ENCODE results near the gene PDE4B. TPM values are rescaled to one million over a fixed set of nuclear protein-coding genes. Genes with fewer than 3 reads are reported as not detected.
A peak's percentile ranks its signal among the peaks of the same experiment; 100 is the strongest.

The PDE4B gene
- total RNA-seq, 2 experiments from 2014 or later = 26.5 to 27.7 TPM

GRCh38 chr1:66182551-66183178 is 390.0 kb downstream of the PDE4B start:
- DNase-seq = peak; percentile 45
- H3K36me3 Mint-ChIP-seq (ENCODE audit: low read depth) = no peaks in the 10 kb centered on the region
- peak overlapping the region; percentile 67 for H3K27ac Mint-ChIP-seq
- peak overlapping the region; percentile 18 for H3K4me3 Mint-ChIP-seq
- no peaks in the 10 kb centered on the region for H3K27me3 Mint-ChIP-seq
- peaks cover 4% of the 10 kb centered on the region for H3K9me3 Mint-ChIP-seq
- peaks cover 30% of the 10 kb centered on the region for H3K4me1 Mint-ChIP-seq
- POLR2A ChIA-PET = no interaction called here
- CTCF ChIA-PET = interaction anchor here (0.6 to 1.7 kb wide), 2 partner anchors 13 to 1362 kb away, joined by 3 read pairs; no protein-coding TSS in a partner anchor

DNA sequence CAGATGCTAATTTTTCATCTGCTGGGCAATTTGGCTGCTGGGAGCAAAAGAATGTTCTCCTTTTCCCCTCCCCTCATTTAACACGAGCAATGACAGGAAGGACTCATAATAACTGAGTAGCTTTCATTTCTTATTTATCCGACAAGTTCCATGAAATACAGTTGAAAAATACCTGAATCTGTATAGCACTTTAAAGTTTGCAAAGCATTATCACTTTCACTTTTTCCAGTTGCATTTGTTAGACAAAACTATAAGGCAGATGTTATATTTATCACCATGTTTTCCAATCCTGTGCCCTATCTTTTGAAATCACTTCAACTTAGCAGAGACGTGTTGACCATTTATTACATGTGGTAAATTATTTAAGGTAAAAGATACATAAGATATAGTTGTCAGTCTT is 390.7 kb downstream of the PDE4B start:
- Mint-ChIP-seq H3K4me1 (peaks cover 30% of the 10 kb centered on the region), H3K36me3 (ENCODE audit: low read depth) (no peaks in the 10 kb centered on the region), H3K27me3 (no peaks in the 10 kb centered on the region), H3K27ac (peak overlapping the region; percentile 67), H3K9me3 (peaks cover 4% of the 10 kb centered on the region), H3K4me3 (no peak overlapping the region)
- ChIA-PET CTCF (interaction anchor here (1.7 kb wide), 1 partner anchor 14 kb away, joined by 3 read pairs; no protein-coding TSS in a partner anchor), POLR2A (no interaction called here)
- no peak for DNase-seq

DNA sequence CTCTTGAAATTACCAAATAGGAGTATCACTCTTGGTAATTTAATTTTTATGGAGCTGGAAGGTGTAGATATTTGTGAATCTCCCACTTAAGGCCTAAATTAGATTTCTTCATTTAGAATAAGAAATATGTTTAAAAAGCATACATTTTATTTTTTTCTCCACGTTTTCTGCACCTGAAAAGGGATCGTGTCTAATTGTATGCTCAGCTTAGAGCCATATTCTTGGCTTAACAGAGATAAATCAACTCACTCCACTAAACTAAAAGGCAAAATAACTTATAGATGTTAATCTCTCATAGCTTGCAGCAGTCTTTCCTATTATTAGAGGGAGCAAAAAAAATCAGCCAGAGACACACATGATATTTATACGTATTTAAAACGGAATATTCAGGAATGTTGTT is 404.4 kb downstream of the PDE4B start:
- Mint-ChIP-seq H3K27me3 (no peaks in the 10 kb centered on the region), H3K9me3 (no peaks in the 10 kb centered on the region), H3K27ac (no peak overlapping the region), H3K36me3 (ENCODE audit: low read depth) (no peaks in the 10 kb centered on the region), H3K4me3 (no peak overlapping the region), H3K4me1 (no peaks in the 10 kb centered on the region)
- CTCF ChIA-PET = no interaction called here
- POLR2A ChIA-PET = no interaction called here
- no peak for DNase-seq

DNA sequence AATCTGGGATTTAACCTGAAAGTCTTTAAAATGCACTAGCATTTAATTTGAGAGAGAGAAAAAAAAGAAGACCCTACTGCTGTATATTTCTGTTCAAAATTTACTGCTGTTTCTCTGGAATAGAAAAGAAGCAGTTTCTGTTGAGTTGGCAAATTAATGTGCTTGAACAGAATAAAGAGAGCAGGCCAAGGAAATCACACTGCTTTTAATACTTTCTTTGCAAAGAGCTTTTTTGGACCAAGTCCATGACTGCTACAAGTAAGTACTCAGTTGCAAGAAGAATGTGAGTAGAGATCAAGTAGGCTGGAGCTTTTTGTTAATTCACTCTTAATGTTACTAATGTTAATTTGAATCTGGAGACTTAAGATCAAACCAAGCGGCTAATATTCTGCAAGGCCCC is 405.1 kb downstream of the PDE4B start:
- Mint-ChIP-seq H3K9me3 (no peaks in the 10 kb centered on the region), H3K27ac (no peak overlapping the region), H3K4me3 (no peak overlapping the region), H3K27me3 (no peaks in the 10 kb centered on the region), H3K36me3 (ENCODE audit: low read depth) (no peaks in the 10 kb centered on the region), H3K4me1 (no peaks in the 10 kb centered on the region)
- ChIA-PET CTCF (no interaction called here), POLR2A (no interaction called here)
- no peak for DNase-seq

DNA sequence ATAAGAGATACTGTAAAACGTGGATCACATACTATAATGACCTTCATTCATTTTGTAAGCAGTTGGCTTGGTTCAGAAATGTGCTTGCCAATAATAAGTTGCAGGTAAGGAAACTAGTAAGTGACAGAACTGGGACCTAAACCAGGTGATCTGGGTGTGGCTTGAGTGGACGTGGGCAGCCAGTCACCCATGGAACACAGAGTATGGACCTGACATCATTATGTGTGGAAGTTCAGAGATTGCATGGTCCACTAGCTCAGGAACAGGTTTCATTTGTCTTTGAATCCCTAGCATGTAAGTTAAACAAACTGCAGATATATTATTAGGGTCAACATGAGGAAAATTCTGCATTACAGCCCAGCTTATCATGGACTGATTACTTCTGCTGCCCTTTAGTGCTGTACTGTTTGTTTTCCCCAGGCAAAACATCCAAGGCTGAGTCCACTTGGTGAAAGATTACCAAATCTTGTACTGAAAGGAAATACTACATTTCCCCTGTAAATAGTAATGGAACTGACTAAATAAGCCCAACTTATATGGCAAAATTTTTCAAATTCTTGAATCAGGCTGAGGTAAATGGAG is 414.0 kb downstream of the PDE4B start:
- H3K9me3 Mint-ChIP-seq = peaks cover 9% of the 10 kb centered on the region
- no peak overlapping the region for H3K27ac Mint-ChIP-seq
- DNase-seq = no peak
- peaks cover 6% of the 10 kb centered on the region for H3K27me3 Mint-ChIP-seq
- peaks cover 4% of the 10 kb centered on the region for H3K36me3 Mint-ChIP-seq (ENCODE audit: low read depth)
- peaks cover 7% of the 10 kb centered on the region for H3K4me1 Mint-ChIP-seq
- ChIA-PET CTCF (interaction anchor here (0.8 to 1.2 kb wide), 2 partner anchors 9 to 17 kb away, joined by 3 read pairs; no protein-coding TSS in a partner anchor), POLR2A (interaction anchor here (0.7 kb wide), 1 partner anchor 18 kb away, joined by 4 read pairs; no protein-coding TSS in a partner anchor)
- H3K4me3 Mint-ChIP-seq = no peak overlapping the region

DNA sequence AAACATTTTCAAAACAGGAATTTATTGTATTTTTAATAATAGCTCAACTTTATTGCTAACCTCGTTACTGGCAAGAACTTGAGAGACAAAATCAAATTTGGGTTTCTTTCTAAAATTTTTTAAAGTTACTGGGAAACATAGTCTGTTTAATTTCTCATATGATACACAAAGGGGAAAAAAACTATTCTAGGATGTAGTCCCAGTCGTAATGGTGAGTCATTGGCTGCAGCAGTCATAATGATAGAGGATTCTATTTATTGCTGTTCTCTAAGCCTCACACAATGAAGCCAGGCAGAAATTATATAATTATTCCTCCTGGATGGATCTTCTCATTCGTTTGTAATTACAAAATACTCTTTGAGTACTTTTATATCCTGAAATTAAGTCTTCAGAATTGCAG is 414.8 kb downstream of the PDE4B start:
- Mint-ChIP-seq H3K4me3 (no peak overlapping the region), H3K27me3 (peaks cover 6% of the 10 kb centered on the region), H3K4me1 (peaks cover 7% of the 10 kb centered on the region), H3K9me3 (peaks cover 9% of the 10 kb centered on the region), H3K27ac (no peak overlapping the region), H3K36me3 (ENCODE audit: low read depth) (peaks cover 4% of the 10 kb centered on the region)
- ChIA-PET POLR2A (no interaction called here), CTCF (no interaction called here)
- no peak for DNase-seq

GRCh38 chr1:66208632-66209031 is 415.9 kb downstream of the PDE4B start:
- DNase-seq = no peak
- H3K27ac Mint-ChIP-seq = no peak overlapping the region
- CTCF ChIA-PET = interaction anchor here (1.0 to 1.3 kb wide), 2 partner anchors 26 to 298 kb away, joined by 3 read pairs; no protein-coding TSS in a partner anchor
- H3K9me3 Mint-ChIP-seq = peaks cover 6% of the 10 kb centered on the region
- POLR2A ChIA-PET = no interaction called here
- H3K4me3 Mint-ChIP-seq = no peak overlapping the region
- peaks cover 2% of the 10 kb centered on the region for H3K27me3 Mint-ChIP-seq
- H3K36me3 Mint-ChIP-seq (ENCODE audit: low read depth) = peaks cover 4% of the 10 kb centered on the region
- H3K4me1 Mint-ChIP-seq = peaks cover 7% of the 10 kb centered on the region

DNA sequence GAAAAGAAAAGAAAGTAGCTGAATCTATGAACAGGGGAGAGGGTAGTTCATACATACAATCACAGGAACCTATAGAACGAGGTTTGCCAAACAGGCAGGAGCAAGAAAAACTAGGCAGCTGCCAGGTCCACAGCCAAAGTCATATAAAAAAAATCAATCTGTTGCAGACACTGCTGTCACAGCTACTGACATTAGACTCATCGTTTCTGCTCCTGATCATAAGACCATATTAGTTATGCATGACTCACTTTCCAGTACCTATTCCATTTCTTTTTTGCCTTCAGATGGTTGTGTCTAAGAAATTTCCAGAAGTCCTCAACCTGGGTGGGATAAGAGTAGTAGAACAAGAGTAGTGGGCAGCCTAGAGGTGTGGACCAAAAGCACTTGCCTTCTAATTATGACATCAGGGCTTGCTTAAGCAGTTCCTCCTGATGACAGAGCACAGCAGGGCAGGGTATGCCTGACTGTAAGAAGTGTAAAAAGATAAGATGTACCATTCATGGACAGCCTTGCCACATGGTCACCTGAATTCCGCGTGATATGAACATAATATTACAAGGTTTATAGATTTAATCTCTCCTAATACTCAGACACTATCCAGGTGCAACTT is 418.0 kb downstream of the PDE4B start:
- CTCF ChIA-PET = interaction anchor here (0.7 kb wide), 1 partner anchor 191 kb away, joined by 3 read pairs; no protein-coding TSS in a partner anchor
- peaks cover 11% of the 10 kb centered on the region for H3K4me1 Mint-ChIP-seq

DNA sequence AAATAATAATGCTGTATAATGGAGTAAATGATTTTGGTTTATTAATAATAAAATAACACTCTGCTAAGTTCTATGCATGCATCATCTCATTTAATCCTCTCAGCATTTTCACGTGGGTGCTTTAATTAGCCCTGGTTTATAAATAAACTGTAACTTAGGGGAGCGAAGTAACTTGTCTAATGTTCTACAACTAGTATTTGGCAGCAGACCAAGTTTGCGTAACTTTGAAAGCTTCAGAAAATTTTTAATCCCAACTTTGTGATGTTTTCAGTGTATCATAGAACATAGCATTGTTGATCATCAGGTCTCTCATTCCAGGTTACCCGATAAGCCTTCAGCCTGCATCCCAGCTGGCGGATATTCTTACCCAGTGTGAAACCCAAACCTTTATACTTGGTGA is 418.8 kb downstream of the PDE4B start:
- ChIA-PET CTCF (no interaction called here), POLR2A (no interaction called here)
- no peaks in the 10 kb centered on the region for H3K36me3 Mint-ChIP-seq (ENCODE audit: low read depth)
- no peak overlapping the region for H3K27ac Mint-ChIP-seq
- peaks cover 11% of the 10 kb centered on the region for H3K4me1 Mint-ChIP-seq
- H3K27me3 Mint-ChIP-seq = peaks cover 2% of the 10 kb centered on the region
- peaks cover 3% of the 10 kb centered on the region for H3K9me3 Mint-ChIP-seq
- no peak overlapping the region for H3K4me3 Mint-ChIP-seq
- DNase-seq = no peak

More for the DNA sequence above, 418.0 kb downstream of the PDE4B start:
- no peaks in the 10 kb centered on the region for H3K36me3 Mint-ChIP-seq (ENCODE audit: low read depth)
- DNase-seq = no peak
- POLR2A ChIA-PET = no interaction called here
- peaks cover 2% of the 10 kb centered on the region for H3K9me3 Mint-ChIP-seq
- peaks cover 2% of the 10 kb centered on the region for H3K27me3 Mint-ChIP-seq
- H3K27ac Mint-ChIP-seq = no peak overlapping the region
- H3K4me3 Mint-ChIP-seq = no peak overlapping the region

DNA sequence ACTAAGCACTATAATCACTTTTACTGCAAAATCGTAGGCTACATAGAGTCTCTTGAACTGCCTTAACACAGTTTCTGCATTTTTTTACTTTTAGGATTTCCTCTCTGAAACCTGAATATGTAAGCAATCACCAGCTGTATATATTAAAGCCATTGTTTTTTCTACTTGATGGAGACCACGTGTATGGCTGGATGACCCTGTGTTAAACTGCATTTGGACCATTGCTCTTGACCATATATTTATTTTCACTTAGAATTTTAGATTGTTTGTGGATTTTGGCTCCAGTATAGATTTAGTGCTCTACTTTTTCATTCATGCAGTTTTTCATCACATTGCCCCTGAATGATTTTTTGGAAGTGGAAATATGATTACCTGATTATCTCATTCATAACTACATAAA is 420.8 kb downstream of the PDE4B start:
- Mint-ChIP-seq H3K9me3 (peaks cover 3% of the 10 kb centered on the region), H3K27me3 (peaks cover 2% of the 10 kb centered on the region), H3K4me3 (no peak overlapping the region), H3K36me3 (ENCODE audit: low read depth) (no peaks in the 10 kb centered on the region), H3K4me1 (peaks cover 11% of the 10 kb centered on the region), H3K27ac (no peak overlapping the region)
- CTCF ChIA-PET = no interaction called here
- DNase-seq = no peak
- POLR2A ChIA-PET = no interaction called here

- peaks cover 3% of the 10 kb centered on the region for H3K9me3 Mint-ChIP-seq
- POLR2A ChIA-PET = no interaction called here
- H3K4me1 Mint-ChIP-seq = peaks cover 11% of the 10 kb centered on the region
- no peaks in the 10 kb centered on the region for H3K36me3 Mint-ChIP-seq (ENCODE audit: low read depth)
- no peaks in the 10 kb centered on the region for H3K27me3 Mint-ChIP-seq
- H3K4me3 Mint-ChIP-seq = no peak overlapping the region
- peak overlapping the region; percentile 52 for H3K27ac Mint-ChIP-seq
- peak; percentile 27 for DNase-seq
- CTCF ChIA-PET = interaction anchor here (0.7 to 1.1 kb wide), 3 partner anchors 8 to 12 kb away, joined by 3 to 4 read pairs (median 3); no protein-coding TSS in a partner anchor
Observed at GRCh38 chr1:66214901-66215300, 422.2 kb downstream of the PDE4B start.

DNA sequence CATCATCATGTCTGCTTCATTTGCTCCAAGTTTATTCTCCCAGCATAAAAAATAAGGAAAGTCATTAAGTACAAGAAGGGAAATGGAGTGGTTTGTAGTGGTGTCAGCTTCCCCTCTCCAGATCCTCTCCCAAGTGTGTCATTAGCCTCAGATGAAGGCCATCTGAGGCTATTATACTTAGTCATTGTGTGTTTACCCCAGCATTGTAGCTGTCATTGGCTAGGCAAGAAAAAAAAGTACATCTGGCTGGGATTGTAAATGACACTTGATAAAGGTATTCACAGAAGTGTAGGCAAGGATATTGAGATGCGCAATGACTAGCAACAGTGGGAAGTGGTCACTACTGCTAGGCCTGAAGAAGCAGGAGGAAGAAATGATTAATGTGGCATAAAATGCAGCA is 424.3 kb downstream of the PDE4B start:
- Mint-ChIP-seq H3K27ac (no peak overlapping the region), H3K9me3 (peaks cover 3% of the 10 kb centered on the region), H3K36me3 (ENCODE audit: low read depth) (no peaks in the 10 kb centered on the region), H3K4me3 (no peak overlapping the region), H3K4me1 (peaks cover 11% of the 10 kb centered on the region), H3K27me3 (no peaks in the 10 kb centered on the region)
- DNase-seq = no peak
- ChIA-PET CTCF (interaction anchor here (1.6 kb wide), 1 partner anchor 229 kb away, joined by 5 read pairs; no protein-coding TSS in a partner anchor), POLR2A (no interaction called here)

DNA sequence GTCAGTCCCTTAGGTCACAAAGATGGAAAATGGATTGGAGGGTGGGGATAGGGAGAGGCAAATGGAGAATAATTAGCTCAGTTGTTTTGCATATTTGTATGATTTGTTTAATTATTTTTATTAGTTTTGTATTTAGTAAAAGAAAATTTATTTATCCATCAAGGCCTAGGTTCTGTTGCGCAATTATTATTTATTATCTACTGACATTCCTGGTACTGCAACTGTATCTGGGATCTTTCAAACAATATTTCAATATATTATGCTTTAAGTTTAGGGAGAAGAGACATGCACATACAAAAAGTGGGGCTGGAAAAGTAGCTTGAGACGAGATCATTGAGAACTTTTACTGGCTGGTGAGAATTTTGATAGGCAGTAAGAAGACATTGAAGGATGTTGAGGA is 424.9 kb downstream of the PDE4B start:
- Mint-ChIP-seq H3K36me3 (ENCODE audit: low read depth) (no peaks in the 10 kb centered on the region), H3K4me1 (peaks cover 11% of the 10 kb centered on the region), H3K27ac (no peak overlapping the region), H3K4me3 (no peak overlapping the region), H3K9me3 (peaks cover 3% of the 10 kb centered on the region), H3K27me3 (no peaks in the 10 kb centered on the region)
- POLR2A ChIA-PET = no interaction called here
- CTCF ChIA-PET = interaction anchor here (1.6 kb wide), 2 partner anchors 25 to 229 kb away, joined by 5 to 8 read pairs; no protein-coding TSS in a partner anchor
- DNase-seq = no peak
